ENCODE measurements around the gene GRIN2A. TPM values are rescaled to one million over a fixed set of nuclear protein-coding genes. Genes with fewer than 3 reads are reported as not detected.

GRIN2A gene
- total and polyA plus RNA-seq, 5 donors from 2014 or later: not detected

DNA sequence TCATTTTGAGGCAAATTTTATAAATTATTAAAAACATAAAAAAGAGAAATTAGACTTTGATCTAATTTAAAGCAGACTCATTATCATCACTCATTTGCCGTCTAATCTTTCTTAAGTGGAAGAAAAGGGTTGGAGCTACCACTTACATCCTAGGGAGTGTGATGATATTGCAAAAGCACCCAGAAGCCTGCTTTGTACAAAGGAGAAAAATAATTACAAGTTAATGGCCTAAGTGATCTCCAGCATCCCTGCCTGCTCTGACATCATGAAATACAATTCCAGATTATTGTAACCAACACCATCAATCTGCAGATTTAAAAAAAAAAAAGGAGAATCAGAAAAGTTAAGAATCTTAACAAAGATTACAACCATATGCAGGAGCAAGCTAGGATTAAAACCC, 260.2 kb downstream of the GRIN2A start:
- Mint-ChIP-seq H3K4me3 (no peak overlapping the region), H3K36me3 (no peaks in the 10 kb centered on the region), H3K4me1 (no peaks in the 10 kb centered on the region), H3K27ac (no peak overlapping the region), H3K27me3 (no peaks in the 10 kb centered on the region), H3K9me3 (peaks cover 0 to 2% (median 0%) of the 10 kb centered on the region in 7 donors)
- DNase-seq (no peak), ATAC-seq (ENCODE audit: low read depth in 2 of 2) (no peak)
- H3K36me3 ChIP-seq (ENCODE audit: control insufficient read depth, insufficient read depth, low read length): no peaks in the 10 kb centered on the region
- no peaks in the 10 kb centered on the region for H3K27me3 ChIP-seq (ENCODE audit: control insufficient read depth, insufficient read depth, low read length)
- no peaks in the 10 kb centered on the region for H3K4me1 ChIP-seq (ENCODE audit: control insufficient read depth, insufficient read depth, low read length, poor library complexity, severe bottlenecking)
- H3K27ac ChIP-seq (ENCODE audit: insufficient read depth, low read length, poor library complexity, severe bottlenecking): no peak overlapping the region
- H3K9me3 ChIP-seq (ENCODE audit: control insufficient read depth in 2 of 2, low read length in 2 of 2): no peaks in the 10 kb centered on the region
- no peak overlapping the region for H3K4me3 ChIP-seq (ENCODE audit: low read depth, low read length)

DNA sequence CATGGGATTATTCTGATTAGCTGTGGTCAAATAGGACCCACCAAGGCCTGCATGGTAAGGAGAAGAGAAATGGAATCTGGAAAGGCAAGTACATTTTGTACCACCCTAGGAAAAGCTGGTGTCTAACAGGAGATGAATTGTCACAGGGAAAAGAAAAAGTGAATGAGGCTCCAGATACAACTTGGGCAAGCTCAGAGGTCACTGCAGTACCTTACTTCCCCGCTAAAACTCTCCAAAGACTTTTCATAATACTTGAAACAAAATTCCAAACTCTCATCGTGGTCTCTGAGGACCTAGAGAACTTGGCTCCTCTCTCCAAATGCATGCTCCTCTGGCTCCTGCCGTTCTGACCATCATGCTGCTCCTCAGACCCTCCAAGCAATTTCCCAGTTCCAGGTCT, 262.8 kb downstream of the GRIN2A start:
- Mint-ChIP-seq H3K27ac (no peak overlapping the region), H3K4me3 (no peak overlapping the region), H3K27me3 (no peaks in the 10 kb centered on the region), H3K4me1 (no peaks in the 10 kb centered on the region), H3K9me3 (peaks cover 0 to 2% (median 0%) of the 10 kb centered on the region in 7 donors), H3K36me3 (no peaks in the 10 kb centered on the region)
- no peaks in the 10 kb centered on the region for H3K27me3 ChIP-seq (ENCODE audit: control insufficient read depth, insufficient read depth, low read length)
- ATAC-seq (ENCODE audit: low read depth in 2 of 2) (no peak), DNase-seq (no peak)
- H3K4me1 ChIP-seq (ENCODE audit: control insufficient read depth, insufficient read depth, low read length, poor library complexity, severe bottlenecking): no peaks in the 10 kb centered on the region
- H3K36me3 ChIP-seq (ENCODE audit: control insufficient read depth, insufficient read depth, low read length): no peaks in the 10 kb centered on the region
- no peak overlapping the region for H3K4me3 ChIP-seq (ENCODE audit: low read depth, low read length)
- H3K9me3 ChIP-seq (ENCODE audit: control insufficient read depth in 2 of 2, low read length in 2 of 2): no peaks in the 10 kb centered on the region
- no peak overlapping the region for H3K27ac ChIP-seq (ENCODE audit: insufficient read depth, low read length, poor library complexity, severe bottlenecking)

DNA sequence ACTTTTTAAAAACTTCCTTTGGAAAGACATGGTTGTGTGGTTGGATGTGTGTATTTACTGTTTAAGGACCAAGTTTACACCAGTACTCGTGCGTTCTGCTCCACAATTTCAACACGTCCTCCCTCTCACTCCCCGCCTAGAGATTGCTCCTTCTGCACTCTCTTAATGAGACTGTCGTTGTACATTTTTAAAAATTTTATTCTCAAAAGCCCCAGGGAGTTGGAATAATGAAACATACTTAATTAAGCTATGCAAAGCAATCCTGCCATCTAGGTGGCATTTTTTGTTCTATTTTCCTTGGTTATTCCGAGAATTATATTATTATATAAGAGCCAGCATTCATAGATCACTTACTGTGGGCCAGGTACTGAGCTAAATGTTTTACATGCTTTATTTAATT, 264.5 kb downstream of the GRIN2A start:
- H3K4me3 Mint-ChIP-seq: no peak overlapping the region
- Histone ChIP-seq H3K9me3 (ENCODE audit: control insufficient read depth in 2 of 2, low read length in 2 of 2) (no peaks in the 10 kb centered on the region), H3K4me3 (ENCODE audit: low read depth, low read length) (no peak overlapping the region), H3K36me3 (ENCODE audit: control insufficient read depth, insufficient read depth, low read length) (no peaks in the 10 kb centered on the region), H3K27ac (ENCODE audit: insufficient read depth, low read length, poor library complexity, severe bottlenecking) (no peak overlapping the region), H3K27me3 (ENCODE audit: control insufficient read depth, insufficient read depth, low read length) (no peaks in the 10 kb centered on the region), H3K4me1 (ENCODE audit: control insufficient read depth, insufficient read depth, low read length, poor library complexity, severe bottlenecking) (no peaks in the 10 kb centered on the region)
- no peaks in the 10 kb centered on the region for H3K4me1 Mint-ChIP-seq
- H3K36me3 Mint-ChIP-seq: no peaks in the 10 kb centered on the region
- H3K27me3 Mint-ChIP-seq: no peaks in the 10 kb centered on the region
- ATAC-seq (ENCODE audit: low read depth in 2 of 2): no peak
- H3K9me3 Mint-ChIP-seq: peaks cover 0 to 2% (median 0%) of the 10 kb centered on the region in 7 donors
- no peak for DNase-seq
- no peak overlapping the region for H3K27ac Mint-ChIP-seq

DNA sequence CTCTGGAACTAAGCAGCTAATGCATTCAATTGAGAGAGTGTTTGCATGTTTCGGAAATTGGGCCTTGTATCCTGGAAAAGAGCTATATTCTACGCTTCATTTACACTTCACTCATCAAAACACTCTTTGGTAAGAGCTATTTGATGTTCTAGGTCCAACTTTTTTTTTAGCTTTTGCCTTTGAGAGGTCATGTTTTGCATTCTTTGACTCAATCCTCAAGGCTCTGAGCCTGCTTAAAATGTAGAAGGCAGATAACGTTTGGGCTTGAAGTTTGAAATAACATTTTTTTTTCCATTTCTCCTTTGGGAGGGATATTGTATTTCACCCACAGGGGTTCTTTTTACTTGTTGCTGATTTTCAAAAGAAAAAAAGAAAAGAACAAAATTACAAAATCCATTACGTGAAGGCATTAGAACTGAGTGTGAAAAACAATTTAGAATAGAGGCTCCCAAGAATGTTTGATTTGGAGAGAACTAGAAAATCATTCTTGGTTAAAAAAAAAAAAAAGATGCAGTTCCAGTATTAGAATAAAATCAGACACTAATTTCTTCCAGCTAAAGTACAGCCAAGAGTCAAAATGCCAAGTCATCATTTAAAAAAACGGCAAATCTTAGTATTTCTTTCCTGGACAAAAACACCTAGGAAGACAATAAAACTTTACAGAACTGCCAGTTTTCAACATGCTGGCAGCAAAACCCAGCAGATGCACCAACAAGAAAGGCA, 268.5 kb downstream of the GRIN2A start:
- Histone ChIP-seq H3K27me3 (ENCODE audit: control insufficient read depth, insufficient read depth, low read length) (no peaks in the 10 kb centered on the region), H3K4me1 (ENCODE audit: control insufficient read depth, insufficient read depth, low read length, poor library complexity, severe bottlenecking) (no peaks in the 10 kb centered on the region), H3K4me3 (ENCODE audit: low read depth, low read length) (no peak overlapping the region), H3K27ac (ENCODE audit: insufficient read depth, low read length, poor library complexity, severe bottlenecking) (no peak overlapping the region), H3K9me3 (ENCODE audit: control insufficient read depth in 2 of 2, low read length in 2 of 2) (no peaks in the 10 kb centered on the region), H3K36me3 (ENCODE audit: control insufficient read depth, insufficient read depth, low read length) (no peaks in the 10 kb centered on the region)
- no peaks in the 10 kb centered on the region for H3K4me1 Mint-ChIP-seq
- peaks cover 0 to 5% (median 2%) of the 10 kb centered on the region in 7 donors for H3K9me3 Mint-ChIP-seq
- no peaks in the 10 kb centered on the region for H3K27me3 Mint-ChIP-seq
- peak overlapping the region in 1 of 3 donors; percentile 3 for H3K27ac Mint-ChIP-seq
- H3K36me3 Mint-ChIP-seq: no peaks in the 10 kb centered on the region
- ATAC-seq (ENCODE audit: low read depth in 2 of 2): no peak
- H3K4me3 Mint-ChIP-seq: no peak overlapping the region
- no peak for DNase-seq

DNA sequence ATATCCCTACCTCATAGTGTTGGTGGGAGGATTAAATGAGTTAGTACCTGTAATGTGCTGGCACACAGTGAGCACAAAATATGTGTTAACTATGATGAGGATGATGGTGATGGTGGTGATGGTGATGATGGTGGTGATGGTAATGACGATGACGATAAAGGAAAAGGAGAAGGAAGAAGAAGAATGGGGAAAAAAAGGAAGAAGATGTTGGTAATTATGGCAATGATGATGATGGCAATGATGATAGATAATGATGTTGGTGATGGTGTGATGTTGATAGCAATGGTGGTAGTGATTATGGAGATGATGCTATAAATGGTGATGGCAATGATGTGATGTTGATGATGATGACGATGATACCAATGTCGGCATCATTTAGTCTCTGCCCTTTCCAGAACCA, 270.2 kb downstream of the GRIN2A start:
- ATAC-seq (ENCODE audit: low read depth in 2 of 2): no peak
- H3K9me3 Mint-ChIP-seq: peaks cover 0 to 7% (median 2%) of the 10 kb centered on the region in 7 donors
- DNase-seq: no peak
- H3K27me3 Mint-ChIP-seq: no peaks in the 10 kb centered on the region
- no peaks in the 10 kb centered on the region for H3K4me1 ChIP-seq (ENCODE audit: control insufficient read depth, insufficient read depth, low read length, poor library complexity, severe bottlenecking)
- no peak overlapping the region for H3K27ac ChIP-seq (ENCODE audit: insufficient read depth, low read length, poor library complexity, severe bottlenecking)
- H3K27me3 ChIP-seq (ENCODE audit: control insufficient read depth, insufficient read depth, low read length): no peaks in the 10 kb centered on the region
- H3K9me3 ChIP-seq (ENCODE audit: control insufficient read depth in 2 of 2, low read length in 2 of 2): no peaks in the 10 kb centered on the region
- no peak overlapping the region for H3K27ac Mint-ChIP-seq
- no peaks in the 10 kb centered on the region for H3K36me3 ChIP-seq (ENCODE audit: control insufficient read depth, insufficient read depth, low read length)
- H3K4me3 Mint-ChIP-seq: no peak overlapping the region
- no peaks in the 10 kb centered on the region for H3K4me1 Mint-ChIP-seq
- no peak overlapping the region for H3K4me3 ChIP-seq (ENCODE audit: low read depth, low read length)
- no peaks in the 10 kb centered on the region for H3K36me3 Mint-ChIP-seq

DNA sequence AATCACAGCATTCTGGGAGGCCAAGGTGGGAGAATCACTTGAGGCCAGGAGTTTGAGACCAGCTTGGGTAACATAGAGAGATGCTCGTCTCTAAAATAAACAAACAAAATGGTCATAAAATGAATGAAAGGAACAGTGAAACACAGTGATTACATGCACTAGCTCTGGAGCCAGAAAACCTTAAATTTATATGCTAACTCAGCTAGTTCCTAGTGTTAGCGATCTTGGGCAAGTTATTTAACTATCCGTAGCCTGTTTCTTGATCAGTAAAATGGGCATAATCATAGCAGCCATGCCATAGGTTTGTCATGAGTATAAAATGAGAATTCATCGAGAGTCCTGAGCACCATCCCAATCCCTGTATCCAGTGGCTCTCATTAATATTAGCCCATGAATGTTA, 271.0 kb downstream of the GRIN2A start:
- Histone ChIP-seq H3K4me3 (ENCODE audit: low read depth, low read length) (no peak overlapping the region), H3K27ac (ENCODE audit: insufficient read depth, low read length, poor library complexity, severe bottlenecking) (no peak overlapping the region), H3K4me1 (ENCODE audit: control insufficient read depth, insufficient read depth, low read length, poor library complexity, severe bottlenecking) (no peaks in the 10 kb centered on the region), H3K9me3 (ENCODE audit: control insufficient read depth in 2 of 2, low read length in 2 of 2) (no peaks in the 10 kb centered on the region), H3K36me3 (ENCODE audit: control insufficient read depth, insufficient read depth, low read length) (no peaks in the 10 kb centered on the region), H3K27me3 (ENCODE audit: control insufficient read depth, insufficient read depth, low read length) (no peaks in the 10 kb centered on the region)
- Mint-ChIP-seq H3K36me3 (no peaks in the 10 kb centered on the region), H3K4me1 (no peaks in the 10 kb centered on the region), H3K27me3 (no peaks in the 10 kb centered on the region), H3K4me3 (no peak overlapping the region), H3K9me3 (peaks cover 0 to 7% (median 2%) of the 10 kb centered on the region in 7 donors), H3K27ac (no peak overlapping the region)
- DNase-seq (no peak), ATAC-seq (ENCODE audit: low read depth in 2 of 2) (no peak)

DNA sequence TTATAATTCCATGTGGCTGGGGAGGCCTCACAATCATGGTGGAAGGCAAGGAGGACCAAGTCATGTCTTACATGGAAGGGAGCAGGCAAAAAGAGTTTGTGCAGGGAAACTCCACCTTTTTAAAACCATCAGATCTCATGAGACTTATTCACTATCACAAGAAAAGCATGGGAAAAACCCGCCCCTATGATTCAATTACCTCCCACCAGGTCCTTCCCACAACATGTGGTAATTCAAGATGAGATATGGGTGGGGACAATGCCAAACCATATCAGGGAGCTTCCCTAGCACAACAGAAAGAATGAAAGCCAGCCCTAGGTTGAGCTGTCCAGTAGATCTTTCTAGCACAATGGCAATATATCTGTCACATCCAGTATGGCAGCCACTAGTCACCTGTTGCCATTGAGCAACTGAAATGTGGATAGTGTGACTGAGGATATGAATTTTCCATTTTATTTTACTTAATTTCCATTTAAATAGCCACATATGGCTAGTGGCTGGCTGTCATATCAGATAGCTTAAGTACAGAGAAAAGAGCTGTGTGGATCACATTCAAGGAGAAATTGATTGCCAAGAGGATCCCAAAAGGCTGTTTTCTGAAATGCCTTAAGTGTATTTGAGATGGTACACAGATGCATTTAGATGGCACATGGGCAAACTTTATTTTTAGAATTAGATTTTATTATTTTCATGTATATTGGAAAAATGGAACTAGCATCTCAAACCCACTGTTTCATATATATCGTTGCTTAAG, 273.0 kb downstream of the GRIN2A start:
- ATAC-seq (ENCODE audit: low read depth in 2 of 2) (no peak), DNase-seq (no peak)
- Mint-ChIP-seq H3K27ac (no peak overlapping the region), H3K9me3 (peaks cover 0 to 7% (median 2%) of the 10 kb centered on the region in 7 donors), H3K36me3 (no peaks in the 10 kb centered on the region), H3K27me3 (no peaks in the 10 kb centered on the region), H3K4me1 (no peaks in the 10 kb centered on the region), H3K4me3 (no peak overlapping the region)
- Histone ChIP-seq H3K36me3 (ENCODE audit: control insufficient read depth, insufficient read depth, low read length) (no peaks in the 10 kb centered on the region), H3K27ac (ENCODE audit: insufficient read depth, low read length, poor library complexity, severe bottlenecking) (no peak overlapping the region), H3K4me3 (ENCODE audit: low read depth, low read length) (no peak overlapping the region), H3K4me1 (ENCODE audit: control insufficient read depth, insufficient read depth, low read length, poor library complexity, severe bottlenecking) (no peaks in the 10 kb centered on the region), H3K27me3 (ENCODE audit: control insufficient read depth, insufficient read depth, low read length) (no peaks in the 10 kb centered on the region), H3K9me3 (ENCODE audit: control insufficient read depth in 2 of 2, low read length in 2 of 2) (no peaks in the 10 kb centered on the region)

DNA sequence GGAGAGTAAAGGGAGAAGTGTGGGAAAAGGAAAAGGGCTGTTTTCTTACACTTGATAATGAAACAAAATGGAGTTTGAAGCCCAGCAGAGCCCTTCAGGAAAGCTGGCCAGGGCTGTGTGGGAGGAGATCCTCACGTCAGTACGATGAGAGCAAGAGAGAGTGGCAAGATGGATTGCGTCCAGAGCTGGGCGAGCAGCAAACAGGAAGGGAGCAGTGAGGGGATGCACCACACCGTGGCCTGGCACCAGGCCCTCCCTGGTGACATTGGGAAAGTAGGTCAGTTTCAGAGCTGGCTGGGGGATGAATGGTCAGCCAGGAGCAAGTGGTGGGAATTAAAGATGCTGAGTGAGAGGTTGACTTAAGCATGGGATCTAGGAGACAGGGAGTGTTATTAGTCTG, 273.6 kb downstream of the GRIN2A start:
- ATAC-seq (ENCODE audit: low read depth in 2 of 2) (no peak), DNase-seq (no peak)
- Histone ChIP-seq H3K4me3 (ENCODE audit: low read depth, low read length) (no peak overlapping the region), H3K4me1 (ENCODE audit: control insufficient read depth, insufficient read depth, low read length, poor library complexity, severe bottlenecking) (no peaks in the 10 kb centered on the region), H3K36me3 (ENCODE audit: control insufficient read depth, insufficient read depth, low read length) (no peaks in the 10 kb centered on the region), H3K27ac (ENCODE audit: insufficient read depth, low read length, poor library complexity, severe bottlenecking) (no peak overlapping the region), H3K27me3 (ENCODE audit: control insufficient read depth, insufficient read depth, low read length) (no peaks in the 10 kb centered on the region), H3K9me3 (ENCODE audit: control insufficient read depth in 2 of 2, low read length in 2 of 2) (no peaks in the 10 kb centered on the region)
- Mint-ChIP-seq H3K9me3 (peaks cover 0 to 7% (median 2%) of the 10 kb centered on the region in 7 donors), H3K4me1 (no peaks in the 10 kb centered on the region), H3K27me3 (no peaks in the 10 kb centered on the region), H3K4me3 (no peak overlapping the region), H3K27ac (no peak overlapping the region), H3K36me3 (no peaks in the 10 kb centered on the region)
